VCaP (cell line): ENCODE measurements around the gene BTBD9.

Source experiments
- H3K27ac ChIP-seq: fragments of 450-650 bp; 2 replicates; pipeline ENCODE4 v1.5.1; 2017
- CTCF ChIP-seq: fragments of 450-650 bp; conservative IDR thresholded peaks from 2 replicates; pipeline ENCODE4 v1.5.1; 2017; ENCODE audit warnings: mild to moderate bottlenecking, moderate library complexity

Gene BTBD9

DNA sequence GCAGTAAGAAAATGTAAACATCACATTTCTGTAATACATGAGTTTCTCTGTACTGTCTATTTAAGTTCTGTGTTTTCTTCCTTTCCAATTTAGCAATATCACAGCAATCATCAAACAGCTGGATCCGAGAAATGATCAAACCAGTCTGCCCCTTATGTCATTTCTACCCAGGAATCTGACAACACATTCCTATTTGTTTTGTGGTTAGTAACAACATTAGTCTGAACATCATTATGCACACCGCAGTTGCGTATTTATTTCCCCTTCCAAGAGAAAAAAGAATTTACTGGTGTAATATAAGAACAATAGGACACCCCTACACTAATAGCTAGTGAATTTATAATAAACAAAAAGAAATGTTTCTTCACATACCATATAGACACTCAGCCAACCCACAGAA lies 179.5 kb downstream of the BTBD9 start:
- TF ChIP-seq CTCF, result no peak

GRCh38 chr6:38459291-38459690 lies 180.4 kb downstream of the BTBD9 start:
- no peak overlapping the region for H3K27ac ChIP-seq
- TF ChIP-seq CTCF, result no peak

More for the DNA sequence above, 179.5 kb downstream of the BTBD9 start:
- no peak overlapping the region for H3K27ac ChIP-seq

DNA sequence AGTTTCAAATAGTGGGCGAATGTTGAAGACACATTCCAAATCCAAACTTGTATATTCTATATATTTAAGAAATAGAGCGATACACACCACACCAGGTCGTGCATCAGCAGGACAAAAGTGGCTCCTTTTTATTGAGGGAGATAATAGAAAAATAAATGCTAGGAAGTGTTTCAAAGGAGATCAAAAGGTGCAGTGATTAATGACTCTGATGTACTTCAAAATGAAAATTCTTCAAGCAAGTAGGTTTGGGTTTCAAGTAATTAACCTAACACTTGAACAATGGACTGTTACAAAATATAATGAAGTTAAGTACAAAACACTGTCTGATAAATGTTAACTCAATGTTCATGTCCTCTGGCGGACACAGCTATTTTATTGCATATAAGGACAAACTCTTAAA lies 185.9 kb downstream of the BTBD9 start:
- no peak for TF ChIP-seq CTCF

GRCh38 chr6:38452816-38453660 lies 186.7 kb downstream of the BTBD9 start:
- no peak for TF ChIP-seq CTCF
- H3K27ac ChIP-seq, result no peak overlapping the region

More for the DNA sequence above, 185.9 kb downstream of the BTBD9 start:
- no peak overlapping the region for H3K27ac ChIP-seq

- H3K27ac ChIP-seq, result no peak overlapping the region
- TF ChIP-seq CTCF, result no peak
Measured at GRCh38 chr6:38450717-38451116, 189.0 kb downstream of the BTBD9 start.

GRCh38 chr6:38445925-38446324 lies 193.8 kb downstream of the BTBD9 start:
- TF ChIP-seq CTCF, result no peak
- H3K27ac ChIP-seq, result no peak overlapping the region

DNA sequence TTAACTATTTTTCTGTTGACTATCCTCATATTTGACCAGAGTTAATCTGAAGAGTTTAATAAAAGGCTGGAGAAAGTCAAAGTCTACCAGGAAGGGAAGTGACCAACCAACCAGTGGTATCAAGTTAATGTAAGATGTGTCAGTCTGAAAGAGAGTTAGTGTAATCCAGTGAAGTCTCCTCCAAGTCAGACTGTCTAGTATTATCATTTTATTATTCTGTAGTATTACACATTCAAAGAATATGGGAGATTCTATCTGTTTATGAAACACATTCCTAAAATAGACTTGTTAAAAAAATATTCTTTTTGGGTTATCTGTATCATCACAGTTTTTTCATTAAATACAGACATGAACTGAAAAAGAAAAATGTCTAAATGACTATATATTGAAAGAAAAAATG lies 194.4 kb downstream of the BTBD9 start:
- TF ChIP-seq CTCF, result no peak
- no peak overlapping the region for H3K27ac ChIP-seq
